HG03064 (cell line): ENCODE data around the gene CSTA.

ENCODE experiments used
- ATAC-seq: cut with Tn5 transposase; IDR thresholded peaks from one replicate; pipeline ENCODE4 v1.9.1; 2021; ENCODE audit warnings: low read depth; ENCODE audit not compliant: unreplicated experiment

CSTA gene, protein sequence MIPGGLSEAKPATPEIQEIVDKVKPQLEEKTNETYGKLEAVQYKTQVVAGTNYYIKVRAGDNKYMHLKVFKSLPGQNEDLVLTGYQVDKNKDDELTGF

DNA sequence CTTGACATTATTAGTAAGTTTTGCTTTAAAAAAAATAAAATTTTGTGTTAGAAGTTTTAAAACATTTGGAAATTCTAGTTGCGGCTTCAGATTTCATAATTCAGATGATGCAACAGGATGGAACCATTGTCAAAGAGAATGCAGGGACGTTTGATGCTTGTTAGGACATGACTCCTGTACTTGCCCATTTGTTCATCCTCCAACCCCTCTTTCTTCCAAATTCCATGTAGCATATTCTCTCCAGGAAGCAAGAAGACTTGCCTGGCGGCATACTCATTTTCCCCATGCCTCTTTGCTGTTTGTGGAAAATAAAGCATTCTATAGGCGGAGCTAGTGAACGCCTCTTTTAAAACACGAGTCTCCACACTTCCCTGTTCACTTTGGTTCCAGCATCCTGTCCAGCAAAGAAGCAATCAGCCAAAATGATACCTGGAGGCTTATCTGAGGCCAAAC, at the start of gene CSTA:
Gene CSTA, plus strand, starts transcription at position 378 of the 453 bp plus-strand sequence. Its CDS starts 45 bp downstream, at position 423.
- ATAC-seq, result no peak

DNA sequence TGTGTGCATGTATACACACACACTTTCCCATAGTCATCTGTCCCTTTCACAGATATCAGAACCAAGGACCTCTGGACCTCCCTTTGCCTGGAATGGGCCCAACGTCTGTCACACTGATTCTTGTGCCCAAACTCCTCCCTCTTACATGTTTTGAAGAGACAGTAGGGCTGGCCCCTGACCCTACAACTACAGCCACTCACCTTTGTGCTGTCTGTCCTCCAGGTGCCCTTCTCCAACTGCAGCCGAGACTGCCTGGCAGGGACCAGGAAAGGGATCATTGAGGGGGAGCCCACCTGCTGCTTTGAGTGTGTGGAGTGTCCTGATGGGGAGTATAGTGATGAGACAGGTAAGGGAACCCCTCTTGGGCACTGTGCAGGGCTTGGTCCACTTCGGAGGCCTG, 43.2 kb upstream of the CSTA start:
- ATAC-seq, result no peak

DNA sequence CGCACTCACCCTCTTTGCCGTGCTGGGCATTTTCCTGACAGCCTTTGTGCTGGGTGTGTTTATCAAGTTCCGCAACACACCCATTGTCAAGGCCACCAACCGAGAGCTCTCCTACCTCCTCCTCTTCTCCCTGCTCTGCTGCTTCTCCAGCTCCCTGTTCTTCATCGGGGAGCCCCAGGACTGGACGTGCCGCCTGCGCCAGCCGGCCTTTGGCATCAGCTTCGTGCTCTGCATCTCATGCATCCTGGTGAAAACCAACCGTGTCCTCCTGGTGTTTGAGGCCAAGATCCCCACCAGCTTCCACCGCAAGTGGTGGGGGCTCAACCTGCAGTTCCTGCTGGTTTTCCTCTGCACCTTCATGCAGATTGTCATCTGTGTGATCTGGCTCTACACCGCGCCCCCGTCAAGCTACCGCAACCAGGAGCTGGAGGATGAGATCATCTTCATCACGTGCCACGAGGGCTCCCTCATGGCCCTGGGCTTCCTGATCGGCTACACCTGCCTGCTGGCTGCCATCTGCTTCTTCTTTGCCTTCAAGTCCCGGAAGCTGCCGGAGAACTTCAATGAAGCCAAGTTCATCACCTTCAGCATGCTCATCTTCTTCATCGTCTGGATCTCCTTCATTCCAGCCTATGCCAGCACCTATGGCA, 41.1 kb upstream of the CSTA start:
- no peak for ATAC-seq

DNA sequence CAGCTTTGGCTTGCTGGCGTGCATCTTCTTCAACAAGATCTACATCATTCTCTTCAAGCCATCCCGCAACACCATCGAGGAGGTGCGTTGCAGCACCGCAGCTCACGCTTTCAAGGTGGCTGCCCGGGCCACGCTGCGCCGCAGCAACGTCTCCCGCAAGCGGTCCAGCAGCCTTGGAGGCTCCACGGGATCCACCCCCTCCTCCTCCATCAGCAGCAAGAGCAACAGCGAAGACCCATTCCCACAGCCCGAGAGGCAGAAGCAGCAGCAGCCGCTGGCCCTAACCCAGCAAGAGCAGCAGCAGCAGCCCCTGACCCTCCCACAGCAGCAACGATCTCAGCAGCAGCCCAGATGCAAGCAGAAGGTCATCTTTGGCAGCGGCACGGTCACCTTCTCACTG, 40.6 kb upstream of the CSTA start:
- ATAC-seq, result no peak

DNA sequence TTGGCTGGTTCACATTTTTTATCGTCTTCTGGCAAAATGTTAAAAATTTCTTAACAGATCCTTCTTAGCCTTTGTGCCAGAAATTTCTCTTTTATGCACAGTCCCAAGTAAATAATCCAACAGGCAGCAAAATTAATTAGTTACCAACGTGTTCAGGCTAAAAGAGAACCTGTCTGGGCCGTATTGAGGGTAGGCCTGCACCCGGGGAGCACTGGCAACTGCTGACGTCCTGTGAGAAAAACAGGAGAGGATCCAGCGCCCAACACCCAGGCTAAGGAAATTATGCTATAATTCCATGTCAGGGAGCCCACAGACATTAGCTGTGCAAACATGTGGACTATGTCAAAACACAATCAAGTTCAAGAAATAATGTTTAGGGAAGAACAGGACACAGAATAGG, 30.7 kb upstream of the CSTA start:
- no peak for ATAC-seq

DNA sequence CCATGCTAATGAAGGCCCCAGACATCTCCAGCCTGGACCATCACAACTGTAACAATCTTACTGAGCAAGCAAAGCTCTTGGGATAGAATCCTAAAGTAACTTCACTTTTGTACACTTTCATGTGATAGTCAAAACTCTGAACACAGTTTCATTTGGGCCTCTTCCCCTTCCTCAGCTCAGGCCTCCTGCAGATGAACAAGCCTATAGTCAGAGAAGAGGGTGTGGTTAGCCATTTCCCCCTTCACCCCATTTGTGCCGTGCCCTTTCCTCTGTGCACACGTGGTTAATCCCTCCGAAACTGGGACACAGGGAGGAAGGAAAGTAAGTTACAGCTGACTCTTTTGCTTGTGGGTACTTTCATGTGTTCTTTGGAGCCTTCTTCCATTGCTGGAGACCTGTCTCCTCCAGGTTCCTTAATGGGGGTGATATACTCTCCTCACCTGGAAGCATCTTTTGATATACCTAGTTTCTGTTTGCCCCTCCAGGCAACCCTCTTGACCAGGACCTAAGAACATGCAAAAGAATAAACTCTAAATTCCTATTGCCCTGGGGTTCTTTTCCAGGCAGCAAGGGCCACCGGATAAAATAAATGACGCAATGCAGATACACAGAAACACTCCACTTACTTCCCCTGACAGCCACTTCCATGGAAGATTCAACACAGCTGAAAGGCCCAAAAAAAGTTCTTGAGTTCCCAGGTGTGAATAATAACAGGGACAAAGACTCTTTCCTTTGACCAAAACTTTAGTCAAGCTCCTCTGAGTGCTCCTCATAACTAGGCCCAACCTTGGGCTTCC, 29.6 kb upstream of the CSTA start:
- no peak for ATAC-seq

DNA sequence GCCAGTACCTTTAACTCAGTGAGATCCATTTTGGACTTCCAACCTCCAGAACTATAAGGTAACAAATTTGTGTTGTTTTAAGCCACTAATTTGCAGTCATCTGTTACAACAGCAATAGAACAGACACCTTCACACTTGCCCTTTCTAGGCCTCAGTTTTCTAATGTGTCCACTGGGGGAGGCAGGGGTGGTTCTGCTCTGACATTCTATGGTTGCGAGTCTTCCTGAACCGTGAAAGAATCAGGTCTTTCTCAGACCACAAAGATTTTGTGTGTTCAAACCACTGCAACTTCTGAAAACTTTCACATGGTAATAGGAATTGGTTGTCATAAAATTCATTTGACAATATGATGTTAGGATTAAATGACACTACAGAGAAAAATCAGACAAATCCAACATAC, 26.8 kb upstream of the CSTA start:
- ATAC-seq, result peak; percentile 64

DNA sequence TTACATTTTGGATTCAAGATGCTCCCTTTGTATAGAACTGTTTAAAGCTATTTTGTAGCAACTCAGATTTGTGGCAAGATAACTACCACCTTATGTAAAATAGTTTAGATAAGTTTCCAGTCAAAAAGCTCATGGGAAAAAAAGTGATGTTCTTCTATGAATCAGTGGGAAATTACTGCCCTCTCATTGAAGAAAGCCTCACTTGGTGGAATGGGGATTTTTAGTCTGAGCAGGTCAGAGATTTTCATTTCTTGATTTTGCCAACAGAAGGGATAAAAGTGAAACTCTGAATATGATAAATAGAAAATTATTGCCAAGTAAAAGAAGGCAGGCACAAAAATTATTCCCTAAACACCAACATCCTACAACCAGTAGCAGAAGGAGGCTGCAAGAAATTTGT, 25.8 kb upstream of the CSTA start:
- no peak for ATAC-seq

DNA sequence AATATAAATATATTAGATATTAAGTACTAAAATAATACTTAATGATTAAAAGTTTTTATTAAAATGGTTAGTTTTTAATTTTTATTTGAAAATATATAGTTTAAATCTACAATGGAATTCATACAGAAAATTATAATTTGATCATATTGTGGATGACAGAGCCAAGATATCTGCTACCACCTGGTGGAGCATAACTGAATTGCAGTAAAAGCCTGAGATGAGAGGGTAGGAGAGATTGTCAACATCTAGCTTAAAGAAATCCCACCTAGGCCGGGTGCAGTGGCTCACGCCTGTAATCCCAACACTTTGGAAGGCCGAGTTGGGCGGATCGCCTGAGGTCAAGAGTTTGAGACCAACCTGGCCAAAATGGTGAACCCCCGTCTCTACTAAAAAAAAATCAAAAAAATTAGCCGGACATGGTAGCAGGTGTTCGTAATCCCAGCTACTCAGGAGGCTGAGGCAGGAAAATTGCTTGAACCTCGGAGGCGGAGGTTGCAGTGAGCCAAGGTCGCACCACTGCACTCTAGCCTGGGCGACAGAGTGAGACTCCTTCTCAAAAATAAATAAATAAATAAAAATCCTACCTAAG, 25.1 kb upstream of the CSTA start:
- ATAC-seq, result no peak

DNA sequence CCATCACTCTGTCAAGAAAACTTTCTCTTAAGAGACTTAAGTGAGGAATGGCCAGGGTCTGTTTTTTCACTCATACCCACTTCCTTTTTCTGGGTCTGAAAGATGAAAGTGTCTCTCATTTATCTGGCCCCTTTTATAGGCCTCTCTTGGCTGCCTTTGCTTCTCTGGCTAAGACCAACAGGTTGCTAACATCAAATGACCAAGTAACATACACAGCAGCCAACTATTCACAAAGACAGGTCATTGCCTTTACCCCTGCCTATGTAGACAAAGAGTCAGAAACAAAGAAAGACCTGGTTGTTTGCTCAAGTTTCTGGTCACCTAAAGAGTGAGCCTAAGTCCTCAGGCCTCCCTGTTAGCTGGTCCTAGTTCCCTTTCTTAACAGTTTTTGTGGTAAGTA, 24.0 kb upstream of the CSTA start:
- ATAC-seq, result no peak

DNA sequence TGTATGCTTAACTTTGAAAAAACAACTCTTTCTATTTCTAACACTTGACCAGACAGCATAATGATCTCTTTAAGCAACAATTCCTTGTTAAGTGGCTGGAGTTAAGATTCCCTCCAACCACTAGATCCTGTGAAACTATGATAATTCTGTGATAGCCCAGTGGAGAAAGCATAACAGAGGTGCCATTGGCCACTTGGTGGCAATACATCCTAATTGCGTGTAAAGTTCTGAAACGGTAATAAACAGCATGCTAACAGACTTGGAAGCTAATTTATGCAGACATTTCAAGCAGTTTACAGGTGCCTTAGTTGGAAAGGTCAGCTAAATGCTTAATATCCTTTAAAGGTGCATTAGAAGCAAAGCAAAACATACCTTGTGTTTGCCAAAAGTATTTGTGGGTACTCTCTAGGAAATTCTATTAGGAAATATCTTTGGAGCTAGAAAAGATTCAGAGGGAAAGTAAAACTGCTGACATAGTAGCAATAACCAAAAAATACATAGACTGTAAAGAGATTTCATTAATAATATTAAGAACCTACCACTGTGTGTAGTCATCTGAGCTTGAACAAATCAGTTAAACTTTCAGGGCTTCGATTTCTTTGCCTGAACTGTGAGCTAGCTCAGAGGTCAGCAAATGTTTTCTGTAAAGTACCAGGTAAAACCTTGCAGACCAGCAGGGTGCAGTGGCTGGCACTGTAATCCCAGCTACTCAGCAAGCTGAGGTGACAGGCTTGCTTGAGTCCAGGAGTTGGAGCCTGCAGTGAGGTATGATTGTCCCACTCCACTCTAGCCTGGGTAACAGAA, 19.0 kb upstream of the CSTA start:
- no peak for ATAC-seq

DNA sequence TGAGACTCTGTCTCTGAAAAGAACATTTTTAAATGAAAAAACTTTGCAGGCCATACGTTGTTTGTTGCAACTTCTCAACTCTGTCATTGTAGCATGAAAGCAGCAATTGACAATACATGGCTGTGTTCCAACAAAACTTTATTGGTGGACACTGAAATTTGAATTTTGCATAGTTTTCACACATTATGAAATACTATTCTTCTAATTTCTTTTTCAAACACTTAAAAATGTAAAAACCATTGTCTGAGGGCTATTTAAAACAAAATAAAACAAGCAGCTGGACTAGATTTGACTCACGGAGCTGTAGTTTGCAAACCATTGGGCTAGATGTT, 18.5 kb upstream of the CSTA start:
- no peak for ATAC-seq

DNA sequence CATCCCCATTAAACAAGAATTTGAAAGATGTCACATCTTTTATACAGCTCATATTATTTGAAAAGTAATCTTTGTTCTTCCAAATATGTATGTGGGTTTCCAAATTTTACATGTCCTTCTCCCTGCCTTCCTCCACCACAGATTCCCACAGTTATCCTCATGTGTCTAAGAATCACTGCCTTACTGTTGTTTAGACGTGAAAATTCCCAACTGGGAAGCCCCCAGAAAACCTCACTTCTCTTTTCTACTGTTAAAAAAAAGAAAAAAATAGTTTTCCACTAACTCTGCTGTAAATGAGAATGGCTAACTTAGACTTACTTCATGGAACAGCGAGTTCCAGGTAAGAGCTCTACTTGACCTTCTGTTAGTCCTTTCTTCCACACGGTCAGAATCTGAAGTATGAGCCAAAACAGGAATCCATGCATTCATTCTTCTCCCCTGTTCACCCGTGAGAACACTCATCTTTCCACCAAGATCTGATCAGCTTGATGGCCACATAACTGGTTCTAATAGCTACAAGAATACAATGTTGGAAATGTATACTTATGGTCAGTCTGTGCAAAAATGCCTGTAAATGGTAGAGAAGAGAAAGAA, 17.9 kb upstream of the CSTA start:
- no peak for ATAC-seq

DNA sequence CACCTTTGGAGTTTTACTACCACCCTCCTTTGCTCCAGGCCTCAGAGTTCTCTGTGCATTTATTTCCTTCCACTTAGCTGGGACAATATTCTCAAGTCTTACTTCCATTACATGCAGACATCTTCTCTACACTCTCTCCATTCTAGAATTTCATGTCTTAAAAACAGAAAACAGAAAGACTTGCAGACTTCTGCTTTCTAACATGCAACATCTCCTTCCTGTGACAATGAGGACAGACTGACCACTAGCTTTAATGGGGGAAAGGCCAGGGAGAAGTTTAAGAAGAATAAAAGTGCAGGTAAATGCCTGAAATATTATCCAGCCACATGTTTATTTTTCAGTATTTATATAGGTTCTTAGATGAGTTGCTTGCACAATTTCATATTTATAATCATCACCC, 17.1 kb upstream of the CSTA start:
- no peak for ATAC-seq

DNA sequence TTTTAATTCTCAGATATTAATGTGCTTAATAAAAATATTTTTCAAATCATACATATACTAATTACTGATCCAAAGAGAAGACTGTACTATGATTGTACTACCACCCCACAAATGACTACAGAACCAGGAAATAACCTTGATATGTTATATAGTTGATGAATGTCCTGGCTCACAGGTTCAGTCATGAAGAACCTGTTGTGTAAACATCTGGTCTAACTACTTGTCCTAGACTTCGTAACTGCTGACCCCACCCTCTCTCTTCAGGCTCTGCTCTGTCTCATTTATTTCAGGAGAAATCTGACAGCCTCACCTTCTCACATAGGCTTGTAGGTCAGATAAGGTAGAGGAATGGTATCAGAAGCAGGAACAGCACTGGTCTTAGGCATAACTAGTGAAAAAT, 14.7 kb upstream of the CSTA start:
- ATAC-seq, result no peak

DNA sequence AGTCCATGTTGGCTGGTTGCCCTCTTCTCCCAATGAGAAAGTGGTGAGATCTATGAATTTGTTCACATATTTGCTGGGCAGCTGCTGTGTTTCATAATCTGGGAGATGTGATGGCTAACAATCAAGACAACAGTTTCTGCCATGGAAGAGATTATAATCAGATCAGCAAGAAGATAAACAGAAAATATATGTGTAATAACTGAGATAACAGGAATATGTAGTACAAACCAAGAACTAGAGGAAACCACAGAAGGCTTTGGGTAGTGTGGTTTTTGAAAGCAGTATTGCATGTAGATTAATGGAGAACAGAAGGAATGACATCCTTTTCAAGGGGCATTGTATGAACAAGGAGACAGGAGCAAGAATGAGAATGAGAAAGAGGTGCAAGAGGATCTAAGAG, 12.2 kb upstream of the CSTA start:
- no peak for ATAC-seq

DNA sequence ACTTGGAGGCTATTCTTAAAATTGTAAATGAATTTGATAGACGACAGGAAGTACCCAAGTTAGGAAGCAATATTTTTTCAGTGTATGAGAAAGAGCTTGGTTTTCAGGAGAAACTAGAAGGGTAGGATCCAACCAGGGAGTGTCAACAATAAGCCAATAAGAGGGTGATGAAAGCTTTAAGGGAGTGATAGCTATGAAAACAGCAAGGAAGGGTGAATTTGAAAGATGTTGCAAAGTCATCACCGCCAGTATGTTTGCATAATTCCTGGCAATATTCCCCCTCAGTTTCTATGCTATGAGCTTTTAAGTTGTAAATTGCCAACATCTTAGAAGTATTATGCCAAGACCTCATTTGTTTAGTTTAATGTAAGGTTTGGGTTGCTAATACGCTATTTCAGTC, 11.8 kb upstream of the CSTA start:
- no peak for ATAC-seq

DNA sequence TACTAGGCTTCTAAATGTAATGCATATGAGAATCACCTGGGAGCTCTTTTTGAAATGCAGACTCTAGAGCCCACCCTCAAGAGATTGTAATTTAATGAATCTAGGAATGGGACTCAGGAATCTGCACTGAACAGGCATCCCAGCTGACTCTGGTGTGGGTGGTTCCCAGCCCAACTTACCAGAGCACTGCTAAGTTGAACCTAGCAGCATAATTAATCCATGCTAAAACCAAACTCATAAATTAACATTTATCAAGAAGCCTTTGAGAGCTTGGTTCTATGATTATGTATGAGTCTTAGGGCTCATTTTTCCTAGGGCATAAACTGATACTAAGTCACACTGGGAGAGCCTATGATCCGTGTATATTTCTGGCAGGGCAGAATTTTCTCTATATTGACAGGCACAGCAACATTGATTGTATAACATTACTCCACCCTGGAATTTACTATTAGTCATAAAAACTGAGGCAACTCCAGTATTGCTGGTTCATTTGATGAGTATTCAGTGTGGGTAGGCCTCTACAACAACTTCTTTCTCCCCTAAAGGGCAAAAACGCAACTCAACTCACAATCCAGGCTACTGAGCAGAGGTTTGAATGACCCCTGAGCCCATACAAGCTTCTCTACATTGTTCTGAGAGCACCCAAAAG, 10.7 kb upstream of the CSTA start:
- no peak for ATAC-seq

DNA sequence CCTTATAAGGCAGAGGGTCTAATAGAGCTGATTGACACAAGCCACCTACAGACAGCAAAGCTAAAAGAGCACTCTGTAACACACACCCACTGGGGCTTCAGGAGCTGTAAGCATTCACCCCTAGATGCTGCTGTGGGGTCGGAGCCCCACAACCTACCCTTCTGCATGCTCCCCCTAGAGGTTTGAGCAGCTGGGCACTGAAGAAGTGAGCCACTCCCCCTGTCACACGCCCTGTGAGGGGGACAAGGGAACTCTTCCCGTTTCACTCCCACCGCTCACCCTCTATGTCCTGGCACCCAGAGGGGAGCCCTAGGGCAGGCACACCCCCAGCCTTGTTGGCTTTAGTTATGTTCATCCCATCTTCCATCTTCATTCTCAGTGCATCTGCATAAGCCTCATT, 9.4 kb upstream of the CSTA start:
- no peak for ATAC-seq

DNA sequence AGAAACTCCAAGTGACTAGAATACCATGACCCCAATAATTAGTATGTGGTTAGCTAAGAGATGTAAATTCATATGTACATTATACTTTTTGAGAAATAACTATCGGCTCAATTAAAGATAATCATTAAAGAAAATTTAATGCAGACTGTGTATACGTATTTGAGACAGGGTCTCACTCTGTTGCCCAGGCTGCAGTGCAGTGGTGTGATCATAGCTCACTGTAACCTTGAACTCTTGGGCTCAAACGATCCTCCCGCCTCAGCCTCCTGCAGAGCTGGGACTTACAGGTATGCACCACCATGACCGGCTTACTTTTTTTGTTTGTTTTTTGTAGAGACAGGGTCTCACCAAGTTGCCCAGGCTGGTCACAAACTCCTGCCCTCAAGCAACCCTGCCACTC, 8.7 kb upstream of the CSTA start:
- no peak for ATAC-seq
